CD4-positive, alpha-beta T cell treated with Interleukin-10 for 1 hour (primary cell): ENCODE measurements around the gene SLC25A45.
"Not testable (repeated sequence)": the region's sequence is repeated elsewhere in the genome, so short reads cannot be mapped to it uniquely, and the experiment has no call there.

Source experiments
- DNase-seq: peaks from one replicate; pipeline ENCODE4 v3.0.0-alpha.2; 2020

SLC25A45 gene

DNA sequence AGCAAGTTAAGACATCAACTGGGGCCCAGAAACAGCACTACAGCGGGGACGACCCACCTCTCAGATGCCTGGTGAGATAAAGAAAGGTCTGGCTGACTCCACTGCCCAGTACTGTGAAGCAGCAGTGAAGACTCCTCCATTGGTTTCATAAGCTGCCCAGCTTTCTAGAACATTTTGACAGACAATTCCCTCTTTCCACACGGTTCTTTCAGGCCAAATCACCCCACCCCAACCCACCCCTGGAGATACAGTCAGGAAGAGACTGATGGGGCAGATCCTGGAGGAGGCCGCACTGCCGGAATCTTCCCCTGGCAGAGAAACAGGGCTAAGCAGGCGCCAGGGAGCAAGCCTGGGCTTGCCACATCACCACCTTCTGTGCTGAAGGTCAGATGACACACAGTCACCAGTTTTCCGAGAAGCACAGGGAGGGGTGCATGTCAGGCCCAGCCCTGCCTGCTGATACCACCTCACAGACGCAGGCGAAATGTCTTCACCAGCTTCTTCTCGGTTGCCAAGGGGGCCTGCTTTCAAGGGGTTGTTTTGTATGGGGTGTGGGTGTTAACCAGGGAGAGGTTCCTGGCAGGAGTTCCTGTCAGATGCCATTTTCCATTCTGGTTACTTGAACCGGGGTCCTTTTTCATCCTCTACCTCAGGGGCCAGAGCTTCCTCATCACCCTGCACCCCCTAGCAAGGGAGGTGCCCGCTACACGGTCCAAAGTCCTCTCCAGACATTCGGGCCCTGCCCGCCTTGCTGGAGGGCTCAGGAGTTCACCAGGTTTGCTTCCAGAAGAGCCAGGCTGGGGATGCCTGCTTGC, 38.7 kb upstream of the SLC25A45 start:
- peak; percentile 96 for DNase-seq

DNA sequence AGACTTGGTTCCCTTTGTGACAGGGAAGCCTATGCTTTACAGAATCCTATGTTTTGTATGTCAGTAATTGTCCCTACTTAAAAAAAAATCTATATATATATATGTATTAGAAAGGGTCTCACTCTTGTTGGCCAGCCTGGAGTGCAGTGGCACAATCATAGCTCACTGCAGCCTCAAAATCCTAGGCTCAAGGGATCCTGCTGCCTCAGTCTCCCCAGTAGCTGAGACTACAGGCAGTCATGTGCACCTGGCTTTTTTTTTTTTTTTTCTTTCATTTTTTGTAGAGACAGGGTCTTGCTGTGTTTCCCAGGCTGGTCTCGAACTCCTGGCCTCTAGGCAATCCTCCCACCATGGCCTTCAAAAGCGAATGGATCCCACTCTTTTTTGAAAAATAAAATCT, 38.1 kb upstream of the SLC25A45 start:
- DNase-seq: no peak

- peak; percentile 88 for DNase-seq
These were observed 37.5 kb upstream of the SLC25A45 start for GRCh38 chr11:65419772-65420481.

GRCh38 chr11:65419460-65419771, 37.0 kb upstream of the SLC25A45 start:
- DNase-seq: no peak

- DNase-seq: peak; percentile 89
These were observed 36.4 kb upstream of the SLC25A45 start for GRCh38 chr11:65418681-65419459.

DNA sequence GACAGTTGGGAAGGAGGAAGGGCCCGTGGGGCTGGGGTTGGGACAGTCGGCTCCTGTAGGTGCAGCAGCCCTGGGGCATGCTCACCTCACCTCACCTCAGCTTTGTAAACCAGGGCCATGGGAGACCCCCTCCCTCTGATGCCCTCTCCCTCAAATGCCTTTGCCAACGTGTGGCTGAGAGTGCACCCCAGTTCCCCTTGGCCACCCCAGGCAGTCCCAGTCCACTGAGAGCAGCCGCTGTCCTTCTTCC, 35.9 kb upstream of the SLC25A45 start:
- no peak for DNase-seq

- peak; percentile 58 for DNase-seq
These were observed 35.4 kb upstream of the SLC25A45 start for GRCh38 chr11:65417702-65418430.

- peak; percentile 41 for DNase-seq
These were observed 34.6 kb upstream of the SLC25A45 start for GRCh38 chr11:65416841-65417701.

DNA sequence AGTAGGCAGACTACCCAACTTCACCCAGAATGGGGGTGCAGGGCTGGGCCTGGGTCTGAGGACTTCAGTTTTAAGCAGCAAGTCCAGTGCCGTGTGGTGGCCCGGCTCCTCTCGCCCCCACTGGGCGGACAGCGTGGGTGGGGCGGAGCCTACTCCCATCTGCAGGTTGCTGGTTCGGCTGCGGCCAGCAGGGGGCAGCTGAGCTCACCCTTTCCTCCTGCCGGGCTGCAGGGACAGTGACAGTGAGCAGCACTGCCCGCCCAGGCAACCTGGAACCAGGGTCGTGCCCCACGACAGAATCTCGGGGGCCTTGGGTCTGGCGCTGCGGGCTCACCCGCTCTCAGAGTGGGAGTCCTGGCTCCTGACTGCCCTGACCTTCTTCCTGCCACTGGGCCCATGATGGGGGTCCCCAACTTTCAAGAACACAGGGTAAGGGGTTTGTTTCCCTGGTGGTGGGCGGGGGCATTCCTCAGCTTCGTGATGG, 33.9 kb upstream of the SLC25A45 start:
- peak; percentile 92 for DNase-seq

DNA sequence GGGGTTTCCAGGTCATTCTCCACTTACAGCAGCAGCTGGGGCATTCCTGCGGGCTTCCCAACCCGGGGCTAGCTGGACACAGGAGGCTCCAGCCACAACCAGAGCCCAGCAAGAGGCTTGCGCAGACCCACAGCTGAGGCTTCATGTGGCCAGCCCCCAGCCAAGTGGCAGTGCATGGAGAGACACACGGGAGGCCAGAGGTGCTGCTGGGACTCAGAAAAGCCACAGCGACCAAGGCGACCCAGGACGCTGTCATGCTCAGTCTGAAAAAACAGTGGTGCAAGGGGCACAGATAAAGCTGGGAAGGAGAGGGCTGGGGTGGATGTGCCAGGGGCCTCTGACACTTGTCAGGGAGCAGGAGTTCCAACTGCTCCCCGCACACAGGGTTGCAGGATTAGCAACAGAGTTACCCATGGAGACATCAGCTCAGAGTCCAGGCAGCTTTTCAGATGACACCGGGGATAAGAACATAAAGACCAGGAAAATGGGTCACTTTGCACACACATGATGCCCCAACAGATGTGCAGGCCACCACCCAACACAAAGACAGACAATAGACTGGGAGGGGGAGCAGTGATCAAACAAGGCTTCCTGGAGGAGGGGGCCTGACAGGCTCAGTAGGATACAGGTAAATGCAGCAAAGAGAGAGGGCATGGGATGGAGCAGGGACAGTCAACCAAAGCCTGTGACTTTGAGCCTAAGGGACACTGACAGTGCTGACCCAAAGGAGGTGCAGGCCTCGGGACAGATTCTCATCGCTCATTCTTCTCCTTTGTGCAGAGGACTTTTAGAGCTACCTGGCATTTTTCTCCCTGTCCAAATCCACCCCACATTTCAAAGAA, 33.3 kb upstream of the SLC25A45 start:
- no peak for DNase-seq

DNA sequence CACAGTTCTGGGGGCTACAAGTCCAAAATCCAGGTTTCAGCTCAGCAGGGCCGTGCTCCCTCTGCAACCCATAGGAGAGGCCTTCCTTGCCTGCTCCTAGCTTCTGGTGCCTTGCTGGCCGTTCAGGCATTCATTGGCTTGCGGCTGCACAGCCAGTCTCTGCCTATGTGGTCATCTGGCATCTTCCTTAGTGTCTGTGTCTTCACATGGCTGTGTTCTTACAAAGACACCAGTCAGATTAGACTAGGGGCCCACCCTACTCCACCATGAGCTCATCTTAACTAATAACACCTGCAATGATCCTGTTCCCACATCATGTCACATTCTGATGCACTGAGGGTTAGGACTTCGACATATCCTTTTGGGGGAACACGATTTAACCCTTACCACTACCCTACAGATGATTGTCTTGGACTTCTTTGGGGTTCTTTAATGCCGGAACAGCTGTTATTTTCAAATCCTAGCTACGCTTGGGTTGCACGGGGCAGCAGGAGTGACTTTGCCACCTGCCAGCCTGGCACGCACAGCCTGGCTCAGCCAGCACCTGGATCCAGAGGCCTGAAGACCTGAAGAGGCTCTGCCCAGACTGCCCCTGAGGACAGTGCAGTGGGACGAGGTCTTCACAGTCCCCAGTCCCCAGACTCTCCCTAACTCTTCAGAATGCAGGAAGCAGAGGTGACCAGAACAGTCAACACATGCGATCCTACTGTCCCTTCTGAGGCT, 32.5 kb upstream of the SLC25A45 start:
- no peak for DNase-seq

DNA sequence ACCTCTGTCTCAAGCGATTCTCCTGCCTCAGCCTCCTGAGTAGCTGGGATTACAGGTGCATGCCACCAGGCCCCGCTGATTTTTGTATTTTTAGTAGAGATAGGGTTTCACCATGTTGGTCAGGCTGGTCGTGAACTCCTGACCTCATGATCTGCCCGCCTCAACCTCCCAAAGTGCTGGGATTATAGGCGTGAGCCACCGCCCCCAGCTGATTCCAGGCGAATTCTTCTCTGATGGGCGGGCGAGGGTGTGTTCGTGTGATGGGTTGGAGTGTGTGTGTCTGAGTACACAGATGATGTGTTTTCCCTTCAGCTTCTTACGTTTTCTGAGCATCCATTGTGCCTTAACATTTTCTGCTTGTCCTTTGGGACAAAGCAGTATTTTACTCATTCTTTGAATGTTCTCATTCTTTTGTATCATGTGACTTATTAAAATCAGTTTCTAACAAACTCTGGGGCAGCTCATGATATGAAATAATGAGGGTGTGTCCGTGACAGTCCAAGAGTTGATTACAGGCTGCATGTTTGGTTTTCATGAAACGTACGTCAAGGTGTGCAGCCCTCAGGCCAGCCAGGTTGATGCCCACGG, 30.7 kb upstream of the SLC25A45 start:
- not testable (repeated sequence) for DNase-seq

GRCh38 chr11:65412271-65413076, 30.0 kb upstream of the SLC25A45 start:
- no peak for DNase-seq

GRCh38 chr11:65411681-65412070, 29.2 kb upstream of the SLC25A45 start:
- DNase-seq: no peak

- no peak for DNase-seq
These were observed 28.7 kb upstream of the SLC25A45 start for GRCh38 chr11:65410936-65411680.

DNA sequence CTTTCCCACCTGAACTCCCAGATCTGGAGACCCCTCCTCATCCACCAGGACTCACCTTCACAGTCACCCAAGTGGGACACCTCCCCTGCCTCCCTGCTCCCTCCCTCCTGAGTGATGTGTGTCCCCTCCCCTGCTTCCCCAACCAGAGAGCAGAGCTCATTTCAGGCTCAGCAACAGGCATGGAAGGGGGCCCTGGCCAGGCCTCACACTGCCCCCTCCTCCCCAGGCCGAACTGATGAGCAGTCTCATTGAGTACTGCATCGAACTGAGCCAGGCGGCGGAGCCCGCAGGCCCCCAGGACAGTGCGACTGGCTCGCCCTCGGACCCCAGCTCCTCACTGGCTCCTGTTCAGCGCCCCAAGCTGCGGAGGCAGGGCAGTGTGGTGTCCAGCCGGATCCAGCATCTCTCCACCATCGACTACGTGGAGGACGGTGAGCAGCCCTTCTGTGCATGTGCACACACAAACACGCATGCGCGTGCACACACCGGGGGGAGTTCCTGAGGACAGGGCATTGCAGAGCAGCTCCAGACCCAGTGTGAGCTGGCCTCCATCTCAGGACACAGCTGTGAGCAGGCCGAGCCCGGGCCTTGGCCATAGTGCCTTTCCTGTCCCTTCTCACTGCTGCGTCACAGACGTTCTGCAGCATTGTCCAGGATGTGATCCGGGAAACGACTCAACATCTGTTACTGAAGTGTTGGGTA, 22.3 kb upstream of the SLC25A45 start:
- no peak for DNase-seq

DNA sequence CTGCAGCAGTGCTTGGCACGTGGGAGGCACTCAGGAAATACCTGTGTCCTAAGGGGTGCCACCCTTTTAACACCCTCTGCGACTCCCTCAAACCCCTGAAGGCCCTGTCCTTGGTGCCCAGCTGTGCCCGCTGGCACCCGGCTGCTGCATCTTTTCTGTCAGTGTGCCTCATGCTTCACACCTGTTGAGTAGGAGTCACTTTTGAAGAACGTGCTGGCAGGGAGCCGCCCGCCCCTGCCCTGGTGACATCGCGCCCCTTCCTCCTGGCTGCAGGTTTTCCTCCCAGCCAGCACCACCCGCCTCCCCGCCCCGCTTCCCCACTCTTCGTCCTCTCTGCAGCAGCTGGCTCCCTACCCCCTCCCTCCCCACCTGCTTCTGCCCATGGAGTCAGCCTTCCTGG, 21.8 kb upstream of the SLC25A45 start:
- no peak for DNase-seq

DNA sequence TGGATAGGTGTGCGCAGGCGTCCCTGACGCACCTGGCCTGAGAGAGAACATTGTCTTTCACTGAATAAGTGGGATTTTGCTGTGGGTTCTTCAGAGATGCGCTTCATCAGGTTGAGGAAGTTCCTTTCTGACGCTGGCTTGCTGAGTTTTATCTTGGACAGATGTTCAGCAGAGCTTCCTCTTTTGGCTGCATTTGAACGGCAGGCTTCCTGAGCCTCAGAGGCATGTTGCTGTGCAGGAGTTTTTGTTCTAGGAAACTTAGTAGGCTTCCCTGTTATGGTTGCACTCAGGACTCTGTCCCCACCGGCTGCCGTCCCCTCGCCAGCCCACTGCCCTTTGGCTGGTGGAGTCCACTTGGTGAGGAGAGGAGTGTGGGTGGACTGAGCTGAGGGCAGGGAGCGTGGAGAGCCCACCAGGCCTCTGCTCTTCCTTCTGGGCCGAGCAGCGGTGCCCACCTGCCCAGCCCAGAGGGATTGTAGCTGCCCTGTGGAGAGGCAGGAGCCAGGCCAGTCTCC, 21.2 kb upstream of the SLC25A45 start:
- DNase-seq: peak; percentile 15
